SU-DHL-6 (cell line): ENCODE data around the gene ANKRD50.

Source experiments
- EZH2phosphoT487 ChIP-seq: fragments of 200-600 bp; sonication (generic), shearing (Covaris generic); conservative IDR thresholded peaks from 2 replicates; pipeline ENCODE4 v1.6.1; 2018; ENCODE audit warnings: mild to moderate bottlenecking, antibody characterized with exemption, low read length, moderate library complexity, mixed read lengths
- TF ChIP-seq, protein P1 (sequence below): fragments of 200-600 bp; sonication (generic); IDR thresholded peaks from one replicate; pipeline ENCODE4 v1.5.1; 2017; ENCODE audit warnings: antibody characterized with exemption, mild to moderate bottlenecking, low read length, moderate library complexity; ENCODE audit not compliant: insufficient read depth, poor library complexity, severe bottlenecking

DNA sequence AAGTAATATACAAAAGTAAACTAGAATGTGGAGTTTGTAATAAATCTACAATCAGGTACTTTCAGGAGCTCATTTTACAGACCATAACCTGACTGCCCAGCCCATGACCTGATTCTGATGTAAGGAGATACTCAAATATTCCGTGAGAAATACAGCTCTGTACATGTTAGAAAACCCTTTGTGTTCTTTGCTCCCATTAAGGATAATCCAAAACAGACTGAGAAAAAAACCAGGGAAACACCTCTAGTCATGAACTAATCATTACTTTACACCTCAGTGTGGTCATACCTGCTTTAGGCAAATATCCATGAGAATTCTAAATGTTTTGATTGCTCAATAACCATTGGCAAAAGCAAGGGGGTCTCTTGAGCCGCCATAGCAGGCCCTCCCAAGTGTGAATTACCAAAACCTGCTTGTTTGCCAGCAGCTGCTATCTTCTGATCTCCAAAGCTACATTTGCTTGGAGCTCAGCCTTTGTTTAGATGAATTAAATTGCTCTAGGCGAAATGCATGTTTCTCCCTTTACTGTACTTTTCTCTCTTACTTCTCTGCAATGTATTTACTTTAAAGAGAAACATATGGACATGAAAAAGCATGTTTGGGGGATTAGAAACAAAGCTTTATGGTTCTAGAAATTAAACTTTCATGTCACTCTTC is 79.1 kb downstream of the ANKRD50 start:
- TF ChIP-seq, protein P1, sequence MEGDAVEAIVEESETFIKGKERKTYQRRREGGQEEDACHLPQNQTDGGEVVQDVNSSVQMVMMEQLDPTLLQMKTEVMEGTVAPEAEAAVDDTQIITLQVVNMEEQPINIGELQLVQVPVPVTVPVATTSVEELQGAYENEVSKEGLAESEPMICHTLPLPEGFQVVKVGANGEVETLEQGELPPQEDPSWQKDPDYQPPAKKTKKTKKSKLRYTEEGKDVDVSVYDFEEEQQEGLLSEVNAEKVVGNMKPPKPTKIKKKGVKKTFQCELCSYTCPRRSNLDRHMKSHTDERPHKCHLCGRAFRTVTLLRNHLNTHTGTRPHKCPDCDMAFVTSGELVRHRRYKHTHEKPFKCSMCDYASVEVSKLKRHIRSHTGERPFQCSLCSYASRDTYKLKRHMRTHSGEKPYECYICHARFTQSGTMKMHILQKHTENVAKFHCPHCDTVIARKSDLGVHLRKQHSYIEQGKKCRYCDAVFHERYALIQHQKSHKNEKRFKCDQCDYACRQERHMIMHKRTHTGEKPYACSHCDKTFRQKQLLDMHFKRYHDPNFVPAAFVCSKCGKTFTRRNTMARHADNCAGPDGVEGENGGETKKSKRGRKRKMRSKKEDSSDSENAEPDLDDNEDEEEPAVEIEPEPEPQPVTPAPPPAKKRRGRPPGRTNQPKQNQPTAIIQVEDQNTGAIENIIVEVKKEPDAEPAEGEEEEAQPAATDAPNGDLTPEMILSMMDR, result no peak
- no peak for TF ChIP-seq EZH2phosphoT487
